Measurements from ENCODE around the gene COLEC12.

The COLEC12 gene

DNA sequence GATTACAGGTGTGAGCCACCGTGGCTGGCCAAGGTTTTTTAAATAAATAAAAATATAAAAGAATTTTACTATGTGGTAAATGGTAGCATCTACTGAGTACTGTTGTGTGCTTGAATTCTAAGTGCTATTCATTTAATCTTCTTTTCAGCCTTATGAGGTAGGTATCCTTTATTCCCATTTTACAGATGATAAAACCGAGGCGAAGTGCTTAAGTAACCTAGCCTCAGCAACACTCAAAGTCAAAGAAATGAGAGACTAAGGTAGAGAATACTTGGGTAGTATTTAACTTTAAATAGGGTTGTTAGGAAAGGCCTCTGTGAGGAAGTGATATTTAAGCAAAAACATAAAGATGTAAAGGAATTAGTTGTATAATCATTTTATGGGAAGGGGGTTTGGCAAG lies 227.0 kb downstream of the COLEC12 start:
- no peaks in the 10 kb centered on the region for H3K27me3 ChIP-seq (ENCODE audit: control insufficient read depth, insufficient read depth, low read length)
- peaks cover 4% of the 10 kb centered on the region for H3K4me1 ChIP-seq (ENCODE audit: control insufficient read depth, insufficient read depth, low read length)
- no peaks in the 10 kb centered on the region for H3K36me3 ChIP-seq (ENCODE audit: control insufficient read depth, insufficient read depth, low read length)
- H3K27ac ChIP-seq (ENCODE audit: low read depth, low read length): no peak overlapping the region
- H3K9ac ChIP-seq (ENCODE audit: low read length): no peak overlapping the region
- no peak overlapping the region for H3K4me3 ChIP-seq (ENCODE audit: low read length)

DNA sequence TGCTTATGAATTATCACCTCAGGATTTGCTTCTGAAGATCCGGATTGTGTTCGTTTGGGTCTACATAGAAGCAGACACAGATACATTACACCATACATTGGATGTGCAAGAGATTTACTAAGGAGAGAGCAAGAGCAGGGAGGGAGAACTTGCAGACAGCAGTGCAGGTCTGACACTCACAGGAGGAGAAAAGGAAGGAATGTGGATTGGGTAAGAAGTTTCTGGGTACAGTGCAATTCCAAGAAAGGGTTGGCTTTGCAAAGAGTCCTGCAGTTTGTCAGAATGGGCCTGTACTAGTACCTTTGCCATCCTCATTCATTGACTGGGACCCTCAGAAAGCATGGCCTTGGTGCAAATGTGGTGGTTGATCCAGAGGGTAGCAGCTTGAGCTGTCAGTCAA lies 227.9 kb downstream of the COLEC12 start:
- no peak overlapping the region for H3K9ac ChIP-seq (ENCODE audit: low read length)
- H3K4me1 ChIP-seq (ENCODE audit: control insufficient read depth, insufficient read depth, low read length): peaks cover 4% of the 10 kb centered on the region
- H3K36me3 ChIP-seq (ENCODE audit: control insufficient read depth, insufficient read depth, low read length): no peaks in the 10 kb centered on the region
- no peak overlapping the region for H3K4me3 ChIP-seq (ENCODE audit: low read length)
- no peak overlapping the region for H3K27ac ChIP-seq (ENCODE audit: low read depth, low read length)
- H3K27me3 ChIP-seq (ENCODE audit: control insufficient read depth, insufficient read depth, low read length): no peaks in the 10 kb centered on the region

DNA sequence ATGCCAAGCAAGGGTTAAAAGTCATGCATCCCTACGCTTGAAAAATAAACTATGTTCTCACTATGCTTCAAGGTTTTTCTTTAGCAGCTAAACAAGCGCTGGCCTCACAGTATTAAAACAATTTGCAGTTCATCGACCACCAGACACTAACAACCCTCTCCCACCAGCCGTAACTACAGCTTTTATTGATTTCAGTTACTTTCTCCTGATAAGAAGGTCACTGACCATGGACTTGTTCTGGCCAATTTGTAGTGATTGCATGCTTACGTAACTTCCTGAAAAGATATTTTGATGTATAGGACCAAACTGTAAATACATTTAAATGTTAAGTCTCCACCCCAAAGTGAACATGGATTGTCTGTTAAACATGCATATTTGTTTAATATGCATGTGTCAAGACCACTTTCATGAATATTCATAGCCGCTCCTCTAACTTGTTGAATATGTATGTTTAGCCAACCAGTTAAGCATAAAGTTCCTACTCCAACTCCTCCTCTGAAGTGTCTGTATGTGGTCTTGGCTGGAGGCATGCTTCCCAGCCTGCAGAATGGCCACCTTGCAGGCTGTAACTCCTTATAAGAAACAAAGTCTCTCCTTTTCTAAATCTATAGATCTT lies 230.9 kb downstream of the COLEC12 start:
- H3K27me3 ChIP-seq (ENCODE audit: control insufficient read depth, insufficient read depth, low read length): no peaks in the 10 kb centered on the region
- peaks cover 4% of the 10 kb centered on the region for H3K4me1 ChIP-seq (ENCODE audit: control insufficient read depth, insufficient read depth, low read length)
- peaks cover 2% of the 10 kb centered on the region for H3K36me3 ChIP-seq (ENCODE audit: control insufficient read depth, insufficient read depth, low read length)
- H3K27ac ChIP-seq (ENCODE audit: low read depth, low read length): no peak overlapping the region
- no peak overlapping the region for H3K9ac ChIP-seq (ENCODE audit: low read length)
- H3K4me3 ChIP-seq (ENCODE audit: low read length): no peak overlapping the region

GRCh38 chr18:267688-268552 lies 232.6 kb downstream of the COLEC12 start, which contains the start of gene THOC1:
THOC1 (minus strand) TSS chr18:268047; CDS start chr18:268019, 28 bp downstream.
- Histone ChIP-seq H3K4me3 (ENCODE audit: low read length) (peak within 1 kb of the TSS; percentile 91), H3K4me1 (ENCODE audit: control insufficient read depth, insufficient read depth, low read length) (peaks cover 4% of the 10 kb centered on the region), H3K27me3 (ENCODE audit: control insufficient read depth, insufficient read depth, low read length) (no peaks in the 10 kb centered on the region), H3K9ac (ENCODE audit: low read length) (peak within 1 kb of the TSS; percentile 77), H3K27ac (ENCODE audit: low read depth, low read length) (peak within 1 kb of the TSS; percentile 88), H3K36me3 (ENCODE audit: control insufficient read depth, insufficient read depth, low read length) (peaks cover 2% of the 10 kb centered on the region)

DNA sequence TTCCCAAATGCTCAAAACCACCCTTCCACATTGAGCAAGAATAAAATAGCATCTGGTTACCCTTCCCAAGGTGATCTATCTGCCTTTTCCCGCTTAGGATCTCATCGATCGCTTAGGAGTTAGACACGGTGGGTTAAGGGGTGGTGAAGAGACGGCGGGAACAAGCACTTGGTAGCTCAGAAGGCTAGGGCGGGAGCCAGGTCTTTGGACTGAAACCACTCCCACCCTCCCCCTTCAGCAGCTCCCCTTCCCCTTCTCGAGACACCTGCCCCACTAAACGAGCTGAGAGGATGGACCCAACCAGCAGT lies 233.2 kb downstream of the COLEC12 start:
- peak overlapping the region; percentile 88 for H3K27ac ChIP-seq (ENCODE audit: low read depth, low read length)
- H3K4me1 ChIP-seq (ENCODE audit: control insufficient read depth, insufficient read depth, low read length): peaks cover 4% of the 10 kb centered on the region
- no peaks in the 10 kb centered on the region for H3K27me3 ChIP-seq (ENCODE audit: control insufficient read depth, insufficient read depth, low read length)
- H3K9ac ChIP-seq (ENCODE audit: low read length): peak overlapping the region; percentile 77
- H3K36me3 ChIP-seq (ENCODE audit: control insufficient read depth, insufficient read depth, low read length): peaks cover 2% of the 10 kb centered on the region
- H3K4me3 ChIP-seq (ENCODE audit: low read length): peak overlapping the region; percentile 91

Measured in rectal smooth muscle tissue (tissue), 1 donor.